Kidney capillary endothelial cell (primary cell): ENCODE results near the gene POC5.

Source experiments
- DNase-seq: peaks from one replicate; pipeline ENCODE4 v3.0.0-alpha.2; 2018; ENCODE audit warnings: low spot score

Gene POC5

DNA sequence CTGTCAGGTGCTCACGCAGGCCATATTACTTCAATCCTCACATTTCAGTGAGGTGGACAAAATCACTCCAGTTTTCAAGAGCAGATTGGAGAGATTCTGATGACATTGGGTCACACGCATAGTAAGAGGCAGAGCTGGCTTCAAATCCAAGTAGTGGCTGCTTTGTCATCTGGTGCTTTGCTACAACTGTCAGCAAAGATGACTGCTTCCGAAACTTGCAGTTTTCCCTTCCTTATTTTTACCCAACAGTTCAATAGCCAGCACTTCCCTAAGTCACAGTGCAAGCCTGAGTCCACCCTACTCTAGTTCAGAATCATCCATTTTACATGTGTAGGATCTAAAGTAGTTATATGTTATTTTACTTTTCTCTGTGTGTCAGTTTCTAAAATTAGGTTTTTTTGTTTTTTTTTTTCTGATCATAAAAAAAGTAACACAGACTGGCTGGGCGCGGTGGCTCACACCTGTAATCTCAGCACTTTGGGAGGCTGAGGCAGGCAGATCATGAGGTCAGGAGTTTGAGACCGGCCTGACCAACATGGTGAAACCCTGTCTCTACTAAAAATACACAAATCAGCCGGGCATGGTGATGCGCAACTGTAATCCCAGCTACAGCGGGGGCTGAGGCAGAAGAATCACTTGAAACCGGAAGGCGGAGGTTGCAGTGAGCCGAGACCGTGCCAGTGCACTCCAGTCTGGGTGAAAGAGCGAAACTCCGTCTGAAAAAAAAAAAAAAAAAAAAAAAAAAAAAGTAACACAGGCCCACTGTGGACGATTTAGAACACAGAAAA lies 56.4 kb downstream of the POC5 start:
- no peak for DNase-seq

DNA sequence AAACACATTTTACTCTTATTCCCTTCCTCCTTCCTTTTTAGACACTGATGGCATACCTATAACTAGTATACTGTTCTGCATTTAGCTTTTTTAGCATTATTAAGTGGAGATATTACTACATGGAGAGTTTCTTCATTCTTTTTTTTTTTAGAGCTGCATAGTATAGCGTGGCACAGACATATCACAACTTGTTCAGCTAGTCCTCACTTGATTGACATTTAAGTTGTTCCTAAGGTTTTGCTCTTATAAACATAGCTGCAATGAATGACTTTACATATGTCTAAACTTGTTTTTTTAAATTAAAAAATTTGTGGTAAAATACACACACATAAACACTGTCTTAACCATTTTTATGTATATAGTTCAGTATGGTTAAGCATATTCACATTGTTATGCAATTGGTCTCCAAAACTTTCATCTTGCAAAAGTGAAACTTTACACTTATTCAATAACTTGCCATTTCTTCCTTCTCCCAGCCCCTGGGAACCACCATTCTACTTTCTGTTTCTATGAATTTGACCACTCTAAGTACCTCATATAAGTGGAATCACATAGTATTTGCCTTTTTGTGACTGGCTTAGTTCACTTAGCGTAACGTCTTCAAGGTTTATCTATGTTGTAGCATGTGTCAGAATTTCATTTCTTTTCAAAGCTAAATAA lies 57.3 kb downstream of the POC5 start:
- no peak for DNase-seq

DNA sequence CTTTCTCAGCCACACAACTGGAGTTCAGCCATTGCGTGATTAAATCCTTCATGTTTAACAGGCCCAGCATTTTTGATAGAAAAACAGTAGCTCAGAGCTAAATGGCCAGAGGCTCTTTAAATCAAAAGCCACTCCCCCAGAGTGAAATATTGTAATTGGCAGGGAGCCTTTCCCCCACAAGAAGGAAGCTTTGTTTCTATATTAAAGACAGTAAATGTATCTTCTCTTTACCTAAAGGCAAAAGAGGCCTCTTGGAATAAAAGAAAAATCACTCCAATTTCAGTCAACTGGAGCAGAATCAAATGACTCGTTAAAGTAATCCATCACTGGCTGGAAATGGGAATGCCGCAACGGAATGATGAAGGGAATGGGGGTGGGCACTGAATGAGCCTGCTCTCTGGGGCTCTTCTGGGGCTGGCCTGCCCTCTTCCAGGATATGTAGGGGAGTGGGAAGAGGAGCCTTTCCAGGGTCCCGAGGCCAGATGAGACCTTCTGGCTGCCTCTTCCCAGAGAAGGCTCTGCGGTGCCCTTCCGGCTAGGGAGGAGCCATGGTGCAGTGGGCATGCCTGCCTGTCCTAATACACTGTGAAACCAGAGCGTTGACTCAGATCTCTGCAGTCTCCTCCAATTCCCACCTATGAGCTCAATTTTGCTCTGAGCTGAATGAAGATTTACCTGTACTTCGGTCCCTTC lies 60.8 kb downstream of the POC5 start:
- no peak for DNase-seq

DNA sequence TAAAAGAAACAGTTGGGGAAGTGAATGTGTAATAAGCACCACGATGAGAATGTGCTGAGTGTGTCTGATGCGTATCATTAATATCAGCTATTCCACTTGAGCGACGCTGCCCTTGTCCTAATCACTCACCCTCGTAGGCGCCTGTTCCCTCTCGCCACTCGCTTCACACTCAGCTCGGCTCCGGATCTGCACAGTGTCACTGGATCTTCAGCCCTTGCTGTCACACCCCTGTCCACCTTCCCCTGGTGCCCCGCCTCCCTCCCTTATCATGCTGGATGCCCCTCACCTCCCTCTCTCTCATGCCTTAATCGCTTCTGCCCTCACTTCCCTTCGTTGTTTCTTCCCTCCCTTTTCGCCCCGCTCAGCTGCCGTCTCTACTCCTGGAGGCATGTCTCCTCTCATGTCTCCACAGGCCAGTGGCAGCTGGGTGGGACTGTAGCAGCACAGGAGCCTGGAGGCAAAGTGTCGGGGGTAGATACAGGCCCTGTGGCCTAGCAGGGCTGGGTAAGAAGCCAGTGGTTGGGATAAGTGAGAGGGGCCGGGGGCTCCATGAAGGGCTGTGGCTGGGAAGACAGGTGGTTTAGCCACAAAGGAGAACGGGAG lies 62.4 kb downstream of the POC5 start:
- no peak for DNase-seq

DNA sequence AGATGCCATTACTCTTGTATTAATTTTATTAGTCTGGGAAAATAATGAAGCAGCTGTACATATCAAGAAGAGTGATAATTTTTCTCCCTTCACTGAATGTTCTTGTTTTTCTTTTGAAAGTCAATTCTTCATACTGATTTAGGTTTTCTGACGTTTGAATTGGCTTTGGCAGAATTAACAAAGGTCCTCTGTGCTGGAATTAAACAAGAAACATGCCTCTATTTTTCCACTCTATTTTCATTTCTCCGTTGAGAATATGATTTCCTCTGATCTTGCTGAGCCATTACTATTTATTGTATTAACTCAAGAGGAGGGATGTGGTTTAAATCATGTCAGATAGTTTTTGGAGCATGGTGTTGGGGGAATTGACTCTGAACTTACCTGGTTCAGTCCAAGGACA lies 63.7 kb downstream of the POC5 start:
- no peak for DNase-seq

DNA sequence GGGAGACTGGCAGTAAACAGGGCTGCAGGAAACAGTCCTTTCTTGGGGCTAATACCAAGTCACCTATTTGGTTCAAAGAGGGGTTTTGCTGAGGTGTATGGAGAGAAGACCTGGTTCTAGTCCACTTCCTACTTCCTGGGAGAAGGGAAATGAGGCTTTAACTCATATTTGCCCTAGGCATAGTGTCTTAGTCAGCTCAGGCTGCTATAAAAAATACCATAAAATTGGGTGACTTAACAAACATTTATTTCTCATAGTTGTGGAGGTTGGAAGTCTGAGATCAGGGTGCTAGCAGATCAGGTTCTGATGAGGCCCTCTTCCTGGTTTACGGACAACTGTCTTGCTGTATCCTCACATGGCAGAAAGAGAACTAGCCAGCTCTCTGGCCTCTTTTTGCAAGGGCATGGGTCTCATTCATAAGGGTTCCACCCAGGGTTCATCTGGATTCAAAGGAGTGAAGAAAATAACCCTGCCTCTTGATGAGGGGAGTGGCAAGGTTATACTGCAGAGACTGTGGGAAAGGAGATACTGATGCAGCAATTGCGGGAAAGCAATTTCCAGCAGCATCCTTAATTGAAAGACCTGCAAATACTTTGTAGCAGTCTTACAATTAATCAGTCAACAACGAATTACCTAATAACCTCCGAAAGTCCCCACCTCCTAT lies 65.5 kb downstream of the POC5 start:
- DNase-seq = no peak

DNA sequence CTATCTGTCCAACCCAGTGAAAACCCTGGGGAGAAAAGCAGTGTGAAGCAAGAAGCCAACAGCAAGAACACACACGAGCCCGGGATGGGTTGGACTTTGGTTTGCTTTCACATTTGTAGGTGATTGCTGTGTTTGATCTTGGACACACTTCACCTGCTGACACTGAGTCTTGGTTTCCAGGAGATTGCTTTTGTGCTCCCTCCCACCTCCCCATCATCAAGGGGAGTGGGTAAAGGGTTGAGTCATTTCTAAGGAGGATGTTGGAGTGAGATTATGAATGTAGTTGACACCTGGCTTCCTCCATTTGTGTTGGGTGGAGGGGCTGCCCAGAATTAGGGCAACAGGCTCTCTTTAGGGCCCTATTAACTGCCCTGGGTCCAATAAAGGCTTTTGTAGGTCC lies 68.5 kb downstream of the POC5 start:
- no peak for DNase-seq

DNA sequence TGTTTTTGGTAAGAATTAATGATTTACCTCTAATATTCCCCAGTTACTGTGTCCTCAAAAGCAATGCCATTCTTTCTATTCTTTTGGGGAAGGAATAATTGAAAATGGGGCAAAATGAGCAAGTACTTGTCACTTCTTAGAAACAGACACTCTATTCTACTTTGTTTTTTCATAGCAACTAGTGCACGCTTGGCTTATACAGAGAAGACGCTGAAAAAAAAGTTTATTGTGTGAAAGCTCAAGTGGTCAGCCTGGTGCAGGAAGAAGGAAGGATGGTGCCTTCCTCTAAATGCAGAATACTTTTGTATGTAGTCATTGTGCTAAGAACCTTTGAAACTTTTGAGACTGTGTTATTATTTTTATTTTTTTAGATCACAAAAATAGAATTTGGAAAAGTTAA lies 76.4 kb downstream of the POC5 start:
- peak; percentile 38 for DNase-seq

DNA sequence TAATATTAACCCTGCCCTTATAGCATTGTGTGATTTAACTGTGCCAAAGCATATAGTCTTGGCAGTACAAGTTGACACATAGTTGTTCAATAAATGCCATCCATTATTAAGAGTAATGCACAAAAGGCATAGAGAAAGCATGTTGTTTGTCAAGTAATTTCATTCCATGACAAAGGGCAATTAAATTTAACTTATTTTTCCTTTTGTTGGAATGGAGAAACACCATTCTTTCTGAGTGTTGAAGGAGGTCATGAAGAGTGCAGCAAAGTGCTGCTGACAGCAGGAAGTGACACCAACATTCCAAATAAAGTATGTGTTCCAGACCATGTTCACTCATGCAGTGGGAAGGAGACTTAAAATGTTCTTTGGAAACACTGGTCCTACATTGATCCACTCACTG lies 76.8 kb downstream of the POC5 start:
- DNase-seq = peak; percentile 85

DNA sequence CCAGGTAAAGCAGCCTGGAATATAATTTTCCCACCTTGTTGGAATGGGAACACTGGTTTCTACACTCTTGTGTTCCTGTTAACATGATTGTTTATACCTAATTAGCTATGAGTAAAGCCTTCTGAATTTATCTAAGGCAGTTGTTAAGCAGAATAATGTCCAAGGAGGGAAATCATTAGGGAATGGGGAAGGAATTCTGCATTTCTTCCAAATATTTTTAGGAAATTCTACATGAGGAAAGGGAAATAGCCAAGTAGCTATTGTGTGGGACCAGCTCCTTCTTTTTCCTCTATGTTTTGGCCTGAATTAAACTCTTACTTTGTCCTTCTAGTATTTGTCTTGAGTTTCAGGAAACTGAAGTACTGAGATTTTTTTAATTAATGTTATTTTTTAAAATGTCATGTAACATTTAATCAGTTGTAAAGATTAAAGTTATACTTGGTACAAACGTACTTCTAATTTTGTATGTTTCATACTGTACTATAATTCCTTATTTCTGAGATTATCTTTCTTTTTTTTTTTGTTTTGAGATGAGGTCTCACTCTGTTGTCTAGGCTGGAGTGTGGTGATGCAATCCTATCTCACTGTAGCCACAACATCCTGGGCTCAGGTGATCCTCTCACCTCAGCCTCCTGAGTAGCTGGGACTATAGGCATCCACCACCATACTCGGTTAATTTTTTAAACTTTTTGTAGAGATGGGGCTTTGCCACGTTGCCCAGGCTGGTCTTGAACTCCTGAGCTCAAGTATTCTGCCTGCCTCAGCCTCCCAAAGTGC lies 77.5 kb downstream of the POC5 start:
- DNase-seq = no peak

DNA sequence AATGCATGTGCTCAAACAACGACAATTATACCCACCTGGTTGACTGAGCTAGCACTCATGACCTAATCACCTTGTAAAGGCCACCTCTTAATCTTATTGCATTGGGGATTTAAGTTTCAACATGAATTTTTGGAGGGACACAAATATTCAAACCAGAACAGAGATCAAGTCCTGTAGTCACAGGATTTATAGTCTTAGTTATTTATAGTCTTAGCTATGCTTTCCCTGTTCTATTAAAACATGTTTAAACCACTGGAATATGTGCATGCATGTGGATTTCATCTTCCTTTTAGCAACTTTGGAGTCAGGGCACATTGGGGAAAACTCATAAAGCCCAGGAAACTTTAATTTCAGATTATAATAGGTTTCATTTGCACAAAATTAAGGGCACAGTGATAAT lies 79.3 kb downstream of the POC5 start:
- no peak for DNase-seq

DNA sequence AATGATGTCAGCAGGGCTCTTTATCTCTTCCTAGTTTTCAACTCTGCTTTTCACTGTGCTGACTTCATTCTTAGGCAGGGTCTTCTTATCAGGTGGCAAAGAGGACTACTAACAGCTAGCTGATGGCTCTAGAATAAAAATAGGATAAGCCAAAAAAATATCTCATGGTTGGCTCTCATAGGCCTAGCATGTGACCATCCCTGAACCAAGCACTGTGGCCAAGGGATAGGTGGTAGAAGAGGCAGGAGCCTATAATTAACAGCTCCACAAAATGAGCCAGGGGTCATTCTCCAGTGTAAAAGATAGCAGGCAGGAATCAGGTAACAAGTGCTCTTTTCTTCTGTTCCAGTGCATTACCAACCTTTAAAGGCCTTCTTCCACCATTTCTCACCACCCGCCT lies 84.9 kb downstream of the POC5 start:
- no peak for DNase-seq

DNA sequence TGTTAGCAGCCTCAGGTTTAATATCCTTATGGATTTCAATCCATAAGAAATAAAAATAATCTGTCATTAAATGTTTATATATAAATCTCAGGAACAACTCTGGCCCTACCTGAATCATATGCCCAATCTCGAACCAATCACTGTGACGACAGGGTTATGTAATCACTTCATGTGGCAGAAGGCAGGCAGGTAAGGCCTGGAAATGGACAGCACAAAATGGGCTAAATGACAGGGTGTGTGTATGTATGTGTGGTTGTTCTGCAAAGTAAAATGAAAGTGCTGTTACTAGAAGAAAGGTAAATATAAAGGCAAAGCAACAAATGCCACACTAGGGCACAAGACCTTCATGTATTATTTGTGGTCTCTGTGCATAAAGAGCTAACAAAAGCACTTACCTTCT lies 86.4 kb downstream of the POC5 start:
- DNase-seq = no peak

DNA sequence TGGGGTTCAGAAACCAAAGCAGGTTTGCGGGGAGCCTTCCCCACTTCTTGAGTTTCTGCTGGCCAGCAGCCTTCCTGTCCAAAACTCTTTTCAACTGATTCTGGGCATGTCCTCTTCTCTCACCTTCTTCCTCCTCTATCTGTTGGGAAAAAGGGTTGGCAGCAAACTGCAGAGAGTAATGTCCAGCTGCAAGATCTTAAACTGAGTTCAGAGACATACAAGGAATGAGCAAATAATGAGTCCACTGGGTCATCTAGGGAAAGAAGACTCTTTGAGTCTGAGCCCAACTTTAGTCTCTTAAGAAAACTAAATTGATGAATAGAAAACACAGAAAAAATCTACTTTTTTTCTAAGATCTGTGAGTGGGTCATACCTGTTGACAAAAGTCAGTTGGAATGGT lies 89.4 kb downstream of the POC5 start:
- DNase-seq = no peak

DNA sequence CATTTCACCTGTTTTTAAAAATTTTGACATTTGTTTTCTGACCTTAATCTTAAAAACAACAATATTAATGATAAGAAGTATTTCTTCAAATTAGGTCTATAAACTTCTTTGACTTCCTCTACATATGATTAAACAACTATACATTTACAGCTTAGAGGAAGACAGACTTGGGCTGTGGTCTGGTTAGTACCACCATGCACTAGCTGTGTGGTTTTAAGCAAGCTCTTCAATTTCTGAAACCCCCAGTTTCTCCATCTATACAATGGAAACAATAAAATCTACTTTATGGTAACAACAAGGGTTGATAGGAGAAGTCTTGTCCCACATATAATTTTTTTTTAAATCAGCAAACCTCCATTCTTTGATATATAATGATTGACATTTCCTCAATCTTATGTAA lies 90.3 kb downstream of the POC5 start:
- DNase-seq = no peak
